ENCODE measurements around the gene COL6A2. TPM values are rescaled to one million over a fixed set of nuclear protein-coding genes. Genes with fewer than 3 reads are reported as not detected.

COL6A2 gene
- total RNA-seq, 1 experiment from 2014 or later, result 15.0 TPM

GRCh38 chr21:46065215-46065913 is 32.5 kb upstream of the COL6A2 start:
- peaks cover 5% of the 10 kb centered on the region for H3K9me3 ChIP-seq (ENCODE audit: low read depth, low read length, poor library complexity, severe bottlenecking)
- intact Hi-C loops (cut with micrococcal nuclease; ENCODE audit: unreplicated experiment), result no loop called here
- H3K36me3 ChIP-seq (ENCODE audit: insufficient read depth, low read length, poor library complexity, severe bottlenecking), result no peaks in the 10 kb centered on the region
- TF ChIP-seq EZH2 (IDR thresholded peaks at IDR 0.05; ENCODE audit: borderline replicate concordance, low read depth, low read length, poor library complexity, severe bottlenecking), result no peak
- TF ChIP-seq, protein P1, sequence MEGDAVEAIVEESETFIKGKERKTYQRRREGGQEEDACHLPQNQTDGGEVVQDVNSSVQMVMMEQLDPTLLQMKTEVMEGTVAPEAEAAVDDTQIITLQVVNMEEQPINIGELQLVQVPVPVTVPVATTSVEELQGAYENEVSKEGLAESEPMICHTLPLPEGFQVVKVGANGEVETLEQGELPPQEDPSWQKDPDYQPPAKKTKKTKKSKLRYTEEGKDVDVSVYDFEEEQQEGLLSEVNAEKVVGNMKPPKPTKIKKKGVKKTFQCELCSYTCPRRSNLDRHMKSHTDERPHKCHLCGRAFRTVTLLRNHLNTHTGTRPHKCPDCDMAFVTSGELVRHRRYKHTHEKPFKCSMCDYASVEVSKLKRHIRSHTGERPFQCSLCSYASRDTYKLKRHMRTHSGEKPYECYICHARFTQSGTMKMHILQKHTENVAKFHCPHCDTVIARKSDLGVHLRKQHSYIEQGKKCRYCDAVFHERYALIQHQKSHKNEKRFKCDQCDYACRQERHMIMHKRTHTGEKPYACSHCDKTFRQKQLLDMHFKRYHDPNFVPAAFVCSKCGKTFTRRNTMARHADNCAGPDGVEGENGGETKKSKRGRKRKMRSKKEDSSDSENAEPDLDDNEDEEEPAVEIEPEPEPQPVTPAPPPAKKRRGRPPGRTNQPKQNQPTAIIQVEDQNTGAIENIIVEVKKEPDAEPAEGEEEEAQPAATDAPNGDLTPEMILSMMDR (conservative IDR thresholded peaks at IDR 0.05; ENCODE audit: low read depth, low read length), result no peak
- BruUV-seq (replicated peaks), result no TSS peak
- H3K27ac ChIP-seq (ENCODE audit: low read depth, low read length, poor library complexity, severe bottlenecking), result no peak overlapping the region
- no peak overlapping the region for H3K4me3 ChIP-seq (ENCODE audit: low read depth, low read length, poor library complexity, severe bottlenecking)
- no peak for DNase-seq (ENCODE audit: low spot score)
- no peaks in the 10 kb centered on the region for H3K4me1 ChIP-seq (ENCODE audit: insufficient read depth, low read length, poor library complexity, severe bottlenecking)
- POLR2A ChIA-PET (ENCODE audit: low non-redundant PET), result no interaction called here
- CTCF ChIA-PET, result no interaction called here
- no peaks in the 10 kb centered on the region for H3K27me3 ChIP-seq (replicated peaks; ENCODE audit: insufficient read depth, low read depth, low read length, poor library complexity)

DNA sequence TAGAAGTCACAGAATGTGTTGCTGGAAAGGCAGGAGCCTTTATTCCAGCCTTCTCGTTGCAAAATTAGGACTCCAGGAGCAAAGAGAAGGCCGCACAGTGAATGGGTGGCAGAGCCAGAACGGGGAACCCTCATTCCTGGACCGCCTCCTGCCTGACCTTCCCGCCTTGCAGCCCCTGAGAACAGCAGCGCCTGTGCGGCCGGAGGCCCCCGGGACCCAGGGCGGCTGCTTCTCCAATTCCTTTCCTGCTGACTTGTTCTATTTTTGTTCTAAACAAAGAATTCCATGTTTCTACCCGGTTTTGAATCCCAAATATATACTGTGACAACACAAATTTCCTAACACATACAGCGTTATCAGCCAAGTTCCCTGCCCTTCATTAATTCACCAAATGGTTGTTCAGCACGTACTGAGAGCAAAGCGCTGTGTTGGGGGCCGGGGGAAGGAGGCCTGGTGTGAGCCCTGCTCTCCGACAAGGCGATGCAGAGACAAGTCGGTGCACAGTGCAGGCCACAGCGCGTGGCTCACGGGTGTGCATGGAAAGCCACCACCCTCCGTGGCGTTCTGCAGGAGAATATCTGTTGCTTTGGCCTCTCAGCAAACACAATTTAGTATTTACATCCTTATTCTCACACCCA is 31.9 kb upstream of the COL6A2 start:
- Histone ChIP-seq H3K4me3 (ENCODE audit: low read depth, low read length, poor library complexity, severe bottlenecking) (no peak overlapping the region), H3K36me3 (ENCODE audit: insufficient read depth, low read length, poor library complexity, severe bottlenecking) (no peaks in the 10 kb centered on the region), H3K4me1 (ENCODE audit: insufficient read depth, low read length, poor library complexity, severe bottlenecking) (no peaks in the 10 kb centered on the region), H3K9me3 (ENCODE audit: low read depth, low read length, poor library complexity, severe bottlenecking) (peaks cover 5% of the 10 kb centered on the region), H3K27me3 (replicated peaks; ENCODE audit: insufficient read depth, low read depth, low read length, poor library complexity) (no peaks in the 10 kb centered on the region), H3K27ac (ENCODE audit: low read depth, low read length, poor library complexity, severe bottlenecking) (no peak overlapping the region)
- ChIA-PET CTCF (no interaction called here), POLR2A (ENCODE audit: low non-redundant PET) (no interaction called here)
- no peak for DNase-seq (ENCODE audit: low spot score)
- no peak for TF ChIP-seq EZH2 (IDR thresholded peaks at IDR 0.05; ENCODE audit: borderline replicate concordance, low read depth, low read length, poor library complexity, severe bottlenecking)
- TF ChIP-seq, protein P1 (conservative IDR thresholded peaks at IDR 0.05; ENCODE audit: low read depth, low read length), result no peak
- BruUV-seq (replicated peaks), result no TSS peak
- intact Hi-C loops (cut with micrococcal nuclease; ENCODE audit: unreplicated experiment), result no loop called here

- DNase-seq (ENCODE audit: low spot score), result no peak
- Histone ChIP-seq H3K36me3 (ENCODE audit: insufficient read depth, low read length, poor library complexity, severe bottlenecking) (no peaks in the 10 kb centered on the region), H3K9me3 (ENCODE audit: low read depth, low read length, poor library complexity, severe bottlenecking) (peaks cover 5% of the 10 kb centered on the region), H3K4me1 (ENCODE audit: insufficient read depth, low read length, poor library complexity, severe bottlenecking) (no peaks in the 10 kb centered on the region), H3K27ac (ENCODE audit: low read depth, low read length, poor library complexity, severe bottlenecking) (no peak overlapping the region), H3K4me3 (ENCODE audit: low read depth, low read length, poor library complexity, severe bottlenecking) (no peak overlapping the region), H3K27me3 (replicated peaks; ENCODE audit: insufficient read depth, low read depth, low read length, poor library complexity) (no peaks in the 10 kb centered on the region)
- no TSS peak for BruUV-seq (replicated peaks)
- intact Hi-C loops (cut with micrococcal nuclease; ENCODE audit: unreplicated experiment), result no loop called here
- TF ChIP-seq EZH2 (IDR thresholded peaks at IDR 0.05; ENCODE audit: borderline replicate concordance, low read depth, low read length, poor library complexity, severe bottlenecking), result no peak
- TF ChIP-seq, protein P1 (conservative IDR thresholded peaks at IDR 0.05; ENCODE audit: low read depth, low read length), result no peak
- CTCF ChIA-PET, result no interaction called here
- POLR2A ChIA-PET (ENCODE audit: low non-redundant PET), result no interaction called here
These were observed 31.2 kb upstream of the COL6A2 start for GRCh38 chr21:46066591-46067331.
